HEK293 (cell line): ENCODE results near the gene GFI1.
"Not testable (repeated sequence)": the region's sequence is repeated elsewhere in the genome, so short reads cannot be mapped to it uniquely, and the experiment has no call there.

ENCODE experiments used
- BCL11A ChIP-seq: fragments of 450-650 bp; formaldehyde crosslinking; IDR thresholded peaks from 2 replicates; pipeline ENCODE4 v1.5.1; 2016; ENCODE audit warnings: low read depth, missing biosample characterization, missing genetic modification characterization
- CTCF ChIP-seq: fragments of 450-650 bp; formaldehyde crosslinking; IDR thresholded peaks from 2 replicates; pipeline ENCODE4 v1.5.1; 2016; ENCODE audit warnings: missing biosample characterization, missing genetic modification characterization
- KLF16 ChIP-seq: fragments of 450-650 bp; formaldehyde crosslinking; IDR thresholded peaks from 2 replicates; pipeline ENCODE4 v1.5.1; 2017; ENCODE audit warnings: missing biosample characterization, missing genetic modification characterization
- PRDM10 ChIP-seq: fragments of 450-650 bp; formaldehyde crosslinking; IDR thresholded peaks from 2 replicates; pipeline ENCODE4 v1.5.1; 2016; ENCODE audit warnings: missing biosample characterization, missing genetic modification characterization
- SP2 ChIP-seq: fragments of 450-650 bp; formaldehyde crosslinking; IDR thresholded peaks from 2 replicates; pipeline ENCODE4 v1.5.1; 2016; ENCODE audit warnings: missing biosample characterization, missing genetic modification characterization
- ZBTB8A ChIP-seq: fragments of 450-650 bp; formaldehyde crosslinking; IDR thresholded peaks from 2 replicates; pipeline ENCODE4 v1.5.1; 2016; ENCODE audit warnings: missing biosample characterization, missing genetic modification characterization
- ZNF426 ChIP-seq: fragments of 450-650 bp; formaldehyde crosslinking; IDR thresholded peaks from 2 replicates; pipeline ENCODE4 v1.5.1; 2017; ENCODE audit warnings: missing biosample characterization, missing genetic modification characterization, mild to moderate bottlenecking, inconsistent platforms, moderate library complexity
- ZNF830 ChIP-seq: fragments of 450-650 bp; IDR thresholded peaks from 2 replicates; pipeline ENCODE4 v1.5.0; 2018; ENCODE audit warnings: missing biosample characterization, missing genetic modification characterization, low read depth, mild to moderate bottlenecking, moderate library complexity
- TF ChIP-seq, protein P1 (sequence below): fragments of 450-650 bp; formaldehyde crosslinking; conservative IDR thresholded peaks from 2 replicates; pipeline ENCODE4 v1.5.1; 2016; ENCODE audit warnings: low read depth, missing biosample characterization, missing genetic modification characterization
- TF ChIP-seq, protein P2 (sequence below): fragments of 450-650 bp; formaldehyde crosslinking; IDR thresholded peaks from 2 replicates; pipeline ENCODE4 v1.5.1; 2016; ENCODE audit warnings: missing biosample characterization, missing genetic modification characterization
- TF ChIP-seq, protein P3 (sequence below): fragments of 450-650 bp; formaldehyde crosslinking; IDR thresholded peaks from 2 replicates; pipeline ENCODE4 v1.5.1; 2016; ENCODE audit warnings: missing biosample characterization, missing genetic modification characterization

DNA sequence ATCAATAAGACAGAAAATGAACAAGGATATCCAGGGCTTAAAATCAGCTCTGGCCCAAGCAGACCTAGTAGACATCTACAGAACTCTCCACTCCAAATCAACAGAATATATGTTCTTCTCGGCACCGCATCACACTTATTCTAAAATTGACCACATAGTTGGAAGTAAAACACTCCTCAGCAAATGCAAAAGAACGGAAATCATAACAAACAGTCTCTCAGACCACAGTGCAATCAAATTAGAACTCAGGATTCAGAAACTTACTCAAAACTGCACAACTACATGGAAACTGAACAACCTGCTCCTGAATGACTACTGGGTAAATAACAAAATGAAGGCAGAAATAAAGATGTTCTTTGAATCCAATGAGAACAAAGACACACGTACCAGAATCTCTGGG lies 45.6 kb upstream of the GFI1 start:
- TF ChIP-seq CTCF (tag by site-specific recombination); ZNF426 (tag by site-specific recombination); ZBTB8A (tag by site-specific recombination); SP2 (tag by site-specific recombination); PRDM10 (tag by site-specific recombination); BCL11A (tag by site-specific recombination); ZNF830 (tag by site-specific recombination); KLF16: not testable (repeated sequence)
- TF ChIP-seq, protein P1, sequence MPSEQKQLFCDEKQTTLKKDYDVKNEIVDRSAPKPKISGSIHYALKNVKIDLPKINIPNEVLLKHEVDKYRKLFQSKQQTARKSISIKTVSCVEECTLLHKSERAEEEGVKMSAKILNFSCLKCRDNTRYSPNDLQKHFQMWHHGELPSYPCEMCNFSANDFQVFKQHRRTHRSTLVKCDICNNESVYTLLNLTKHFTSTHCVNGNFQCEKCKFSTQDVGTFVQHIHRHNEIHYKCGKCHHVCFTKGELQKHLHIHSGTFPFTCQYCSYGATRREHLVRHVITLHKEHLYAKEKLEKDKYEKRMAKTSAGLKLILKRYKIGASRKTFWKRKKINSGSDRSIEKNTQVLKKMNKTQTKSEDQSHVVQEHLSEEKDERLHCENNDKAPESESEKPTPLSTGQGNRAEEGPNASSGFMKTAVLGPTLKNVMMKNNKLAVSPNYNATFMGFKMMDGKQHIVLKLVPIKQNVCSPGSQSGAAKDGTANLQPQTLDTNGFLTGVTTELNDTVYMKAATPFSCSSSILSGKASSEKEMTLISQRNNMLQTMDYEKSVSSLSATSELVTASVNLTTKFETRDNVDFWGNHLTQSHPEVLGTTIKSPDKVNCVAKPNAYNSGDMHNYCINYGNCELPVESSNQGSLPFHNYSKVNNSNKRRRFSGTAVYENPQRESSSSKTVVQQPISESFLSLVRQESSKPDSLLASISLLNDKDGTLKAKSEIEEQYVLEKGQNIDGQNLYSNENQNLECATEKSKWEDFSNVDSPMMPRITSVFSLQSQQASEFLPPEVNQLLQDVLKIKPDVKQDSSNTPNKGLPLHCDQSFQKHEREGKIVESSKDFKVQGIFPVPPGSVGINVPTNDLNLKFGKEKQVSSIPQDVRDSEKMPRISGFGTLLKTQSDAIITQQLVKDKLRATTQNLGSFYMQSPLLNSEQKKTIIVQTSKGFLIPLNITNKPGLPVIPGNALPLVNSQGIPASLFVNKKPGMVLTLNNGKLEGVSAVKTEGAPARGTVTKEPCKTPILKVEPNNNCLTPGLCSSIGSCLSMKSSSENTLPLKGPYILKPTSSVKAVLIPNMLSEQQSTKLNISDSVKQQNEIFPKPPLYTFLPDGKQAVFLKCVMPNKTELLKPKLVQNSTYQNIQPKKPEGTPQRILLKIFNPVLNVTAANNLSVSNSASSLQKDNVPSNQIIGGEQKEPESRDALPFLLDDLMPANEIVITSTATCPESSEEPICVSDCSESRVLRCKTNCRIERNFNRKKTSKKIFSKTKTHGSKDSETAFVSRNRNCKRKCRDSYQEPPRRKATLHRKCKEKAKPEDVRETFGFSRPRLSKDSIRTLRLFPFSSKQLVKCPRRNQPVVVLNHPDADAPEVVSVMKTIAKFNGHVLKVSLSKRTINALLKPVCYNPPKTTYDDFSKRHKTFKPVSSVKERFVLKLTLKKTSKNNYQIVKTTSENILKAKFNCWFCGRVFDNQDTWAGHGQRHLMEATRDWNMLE, result not testable (repeated sequence)
- TF ChIP-seq, protein P2, sequence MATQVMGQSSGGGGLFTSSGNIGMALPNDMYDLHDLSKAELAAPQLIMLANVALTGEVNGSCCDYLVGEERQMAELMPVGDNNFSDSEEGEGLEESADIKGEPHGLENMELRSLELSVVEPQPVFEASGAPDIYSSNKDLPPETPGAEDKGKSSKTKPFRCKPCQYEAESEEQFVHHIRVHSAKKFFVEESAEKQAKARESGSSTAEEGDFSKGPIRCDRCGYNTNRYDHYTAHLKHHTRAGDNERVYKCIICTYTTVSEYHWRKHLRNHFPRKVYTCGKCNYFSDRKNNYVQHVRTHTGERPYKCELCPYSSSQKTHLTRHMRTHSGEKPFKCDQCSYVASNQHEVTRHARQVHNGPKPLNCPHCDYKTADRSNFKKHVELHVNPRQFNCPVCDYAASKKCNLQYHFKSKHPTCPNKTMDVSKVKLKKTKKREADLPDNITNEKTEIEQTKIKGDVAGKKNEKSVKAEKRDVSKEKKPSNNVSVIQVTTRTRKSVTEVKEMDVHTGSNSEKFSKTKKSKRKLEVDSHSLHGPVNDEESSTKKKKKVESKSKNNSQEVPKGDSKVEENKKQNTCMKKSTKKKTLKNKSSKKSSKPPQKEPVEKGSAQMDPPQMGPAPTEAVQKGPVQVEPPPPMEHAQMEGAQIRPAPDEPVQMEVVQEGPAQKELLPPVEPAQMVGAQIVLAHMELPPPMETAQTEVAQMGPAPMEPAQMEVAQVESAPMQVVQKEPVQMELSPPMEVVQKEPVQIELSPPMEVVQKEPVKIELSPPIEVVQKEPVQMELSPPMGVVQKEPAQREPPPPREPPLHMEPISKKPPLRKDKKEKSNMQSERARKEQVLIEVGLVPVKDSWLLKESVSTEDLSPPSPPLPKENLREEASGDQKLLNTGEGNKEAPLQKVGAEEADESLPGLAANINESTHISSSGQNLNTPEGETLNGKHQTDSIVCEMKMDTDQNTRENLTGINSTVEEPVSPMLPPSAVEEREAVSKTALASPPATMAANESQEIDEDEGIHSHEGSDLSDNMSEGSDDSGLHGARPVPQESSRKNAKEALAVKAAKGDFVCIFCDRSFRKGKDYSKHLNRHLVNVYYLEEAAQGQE (tag by site-specific recombination), result not testable (repeated sequence)
- TF ChIP-seq, protein P3, sequence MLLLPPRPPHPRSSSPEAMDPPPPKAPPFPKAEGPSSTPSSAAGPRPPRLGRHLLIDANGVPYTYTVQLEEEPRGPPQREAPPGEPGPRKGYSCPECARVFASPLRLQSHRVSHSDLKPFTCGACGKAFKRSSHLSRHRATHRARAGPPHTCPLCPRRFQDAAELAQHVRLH (tag by site-specific recombination), result not testable (repeated sequence)
